Cardiac fibroblast (primary cell): ENCODE data around the gene CTSE.

Experiments
- DNase-seq, 2 donors: peaks; one replicate each; pipeline versions ENCODE4 v3.0.0 to v3.0.0-alpha.2; 2010; ENCODE audit warnings: low read depth in 2 of 2
- H3K4me3 ChIP-seq, 2 donors: replicated peaks in 1 of 2; 1 replicate in 1 of 2; 2 replicates in 1 of 2; pipeline ENCODE4 v1.5.1; 2011; ENCODE audit warnings: low read depth in 2 of 2, low read length in 2 of 2, mild to moderate bottlenecking in 2 of 2, moderate library complexity in 1 of 2
- TF ChIP-seq, protein P1 (sequence below): IDR thresholded peaks from one replicate; pipeline ENCODE4 v1.5.1; 2011; ENCODE audit warnings: low read depth, mild to moderate bottlenecking, low read length, inconsistent platforms

The CTSE gene

DNA sequence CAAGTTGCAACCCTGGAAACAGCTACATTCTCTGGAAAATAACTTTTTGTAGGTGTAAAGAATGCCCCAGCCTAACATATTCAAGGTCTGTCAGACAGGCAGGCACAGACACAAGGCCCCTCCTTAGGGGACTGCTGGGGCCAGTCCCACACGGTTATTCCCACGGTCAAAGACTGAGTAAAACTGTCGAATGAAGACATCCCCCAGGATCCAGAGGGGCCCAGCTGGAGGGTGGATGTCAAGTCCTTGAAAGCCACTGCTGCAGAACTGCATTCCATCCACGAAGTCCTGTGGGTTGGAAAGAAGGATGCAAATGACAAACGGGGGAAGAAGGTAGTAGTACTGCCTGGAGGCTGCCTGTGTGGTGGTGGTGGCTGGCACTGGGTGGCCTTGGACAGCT lies 13.6 kb downstream of the CTSE start:
- TF ChIP-seq, protein P1, sequence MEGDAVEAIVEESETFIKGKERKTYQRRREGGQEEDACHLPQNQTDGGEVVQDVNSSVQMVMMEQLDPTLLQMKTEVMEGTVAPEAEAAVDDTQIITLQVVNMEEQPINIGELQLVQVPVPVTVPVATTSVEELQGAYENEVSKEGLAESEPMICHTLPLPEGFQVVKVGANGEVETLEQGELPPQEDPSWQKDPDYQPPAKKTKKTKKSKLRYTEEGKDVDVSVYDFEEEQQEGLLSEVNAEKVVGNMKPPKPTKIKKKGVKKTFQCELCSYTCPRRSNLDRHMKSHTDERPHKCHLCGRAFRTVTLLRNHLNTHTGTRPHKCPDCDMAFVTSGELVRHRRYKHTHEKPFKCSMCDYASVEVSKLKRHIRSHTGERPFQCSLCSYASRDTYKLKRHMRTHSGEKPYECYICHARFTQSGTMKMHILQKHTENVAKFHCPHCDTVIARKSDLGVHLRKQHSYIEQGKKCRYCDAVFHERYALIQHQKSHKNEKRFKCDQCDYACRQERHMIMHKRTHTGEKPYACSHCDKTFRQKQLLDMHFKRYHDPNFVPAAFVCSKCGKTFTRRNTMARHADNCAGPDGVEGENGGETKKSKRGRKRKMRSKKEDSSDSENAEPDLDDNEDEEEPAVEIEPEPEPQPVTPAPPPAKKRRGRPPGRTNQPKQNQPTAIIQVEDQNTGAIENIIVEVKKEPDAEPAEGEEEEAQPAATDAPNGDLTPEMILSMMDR, result no peak
- DNase-seq, result no peak
- H3K4me3 ChIP-seq, result no peak overlapping the region

DNA sequence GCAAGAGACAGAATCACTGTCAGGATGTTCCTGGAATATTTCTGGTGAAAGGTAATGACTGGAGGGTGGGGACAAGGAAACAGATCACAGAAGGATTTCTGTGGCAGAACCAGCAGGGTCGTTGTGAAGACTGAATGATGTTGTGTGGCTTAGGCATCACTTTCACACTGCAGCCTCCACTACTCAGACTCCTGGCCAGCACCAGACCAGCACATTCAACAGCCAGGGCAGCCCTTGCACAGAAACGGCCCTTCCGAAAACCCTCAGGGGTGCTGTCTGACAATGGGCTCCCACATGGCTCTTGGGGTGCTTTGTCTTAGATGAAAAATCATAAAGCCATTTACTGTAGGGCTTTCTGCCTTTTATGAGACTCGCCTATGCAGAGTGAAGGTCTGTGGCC lies 16.7 kb downstream of the CTSE start:
- TF ChIP-seq, protein P1, result no peak
- no peak for DNase-seq
- H3K4me3 ChIP-seq, result no peak overlapping the region

DNA sequence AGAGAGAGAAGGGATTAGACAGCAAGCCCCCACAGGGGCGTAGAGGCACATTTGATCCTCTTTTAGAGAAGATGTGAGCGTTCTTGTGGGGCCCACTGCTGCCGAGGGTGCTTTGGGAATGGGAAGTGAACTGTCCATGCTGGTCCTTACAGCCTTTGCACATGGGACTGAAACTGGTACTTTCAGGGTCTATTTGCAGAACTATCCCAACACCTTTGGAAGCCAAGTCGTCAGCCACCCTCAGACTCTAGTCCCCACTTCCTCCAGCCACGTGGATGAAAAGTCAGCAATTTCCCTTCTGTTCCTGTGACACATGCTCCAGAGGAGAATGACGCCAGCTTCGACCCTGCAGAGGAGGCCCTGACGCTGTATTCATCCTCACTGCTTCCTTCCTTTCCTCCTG lies 17.9 kb downstream of the CTSE start:
- DNase-seq, result no peak
- no peak overlapping the region for H3K4me3 ChIP-seq
- TF ChIP-seq, protein P1, result no peak

DNA sequence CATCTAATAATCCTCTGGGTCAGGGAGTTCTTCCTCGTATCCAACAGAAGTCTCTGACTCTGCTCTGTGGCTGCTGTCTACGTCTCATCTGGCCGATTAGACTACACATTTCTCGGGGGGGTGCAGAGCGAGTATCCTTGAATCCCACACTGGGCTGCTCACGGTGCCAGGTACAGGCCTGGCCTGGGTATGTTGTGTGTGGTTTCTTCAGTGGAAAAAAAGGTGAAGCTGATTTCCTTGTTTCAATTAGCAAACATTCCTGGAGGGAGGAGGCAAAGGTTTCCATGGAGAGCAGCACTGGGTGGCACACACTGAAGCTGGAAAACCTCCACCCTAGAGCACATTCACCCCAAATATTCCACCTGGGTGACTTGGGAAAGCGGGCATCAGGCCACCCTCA lies 18.5 kb downstream of the CTSE start:
- TF ChIP-seq, protein P1, result no peak
- no peak for DNase-seq
- no peak overlapping the region for H3K4me3 ChIP-seq

DNA sequence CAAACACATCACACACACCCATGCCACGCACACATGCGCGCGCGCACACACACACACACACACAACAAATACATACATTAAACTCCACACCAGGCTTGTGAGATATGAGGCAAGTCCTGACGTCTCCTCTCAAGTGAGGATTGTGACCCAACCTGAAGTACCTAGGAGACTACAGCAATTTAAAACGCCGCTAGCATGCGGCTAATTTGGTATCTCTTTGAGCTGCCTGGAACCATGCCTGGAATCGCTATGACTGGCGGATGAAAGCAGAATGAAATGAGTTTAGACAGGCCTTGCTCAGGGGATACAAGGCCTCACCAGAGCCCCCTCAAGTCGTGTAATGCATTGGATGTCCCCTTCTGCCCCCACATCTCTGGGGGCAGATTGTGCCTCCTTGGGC lies 18.9 kb downstream of the CTSE start:
- TF ChIP-seq, protein P1, result no peak
- DNase-seq, result no peak
- H3K4me3 ChIP-seq, result no peak overlapping the region

DNA sequence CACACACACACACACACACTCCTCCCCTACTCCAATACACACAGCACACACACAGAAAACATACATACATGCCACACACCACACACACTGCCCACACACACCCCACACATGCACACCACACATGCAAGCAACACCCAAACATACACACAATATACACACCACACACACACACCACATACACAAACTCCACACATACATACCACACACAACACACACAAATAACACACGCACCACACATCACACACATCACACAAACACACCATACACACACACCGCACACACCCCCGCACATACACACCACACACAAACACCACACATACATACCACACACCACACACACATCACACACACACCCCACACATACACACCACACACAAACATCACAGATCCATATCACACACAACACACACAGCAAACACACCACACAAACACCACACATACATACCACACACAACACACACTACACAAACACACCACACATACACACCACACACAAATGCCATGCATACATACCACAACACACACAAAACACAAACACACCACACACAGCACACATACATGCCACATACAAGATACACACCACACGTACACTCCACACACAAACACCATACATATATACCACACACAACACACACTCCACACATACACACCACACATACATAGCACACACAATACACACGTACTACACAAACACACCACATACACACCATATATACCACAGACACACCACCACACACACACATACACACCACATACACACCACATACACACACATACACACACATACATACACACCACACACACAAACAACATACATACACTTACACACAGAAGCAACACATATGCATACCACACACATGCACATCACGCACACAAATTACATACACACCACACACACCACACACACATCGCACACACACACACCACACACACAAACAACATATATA lies 19.6 kb downstream of the CTSE start:
- DNase-seq, result no peak
- TF ChIP-seq, protein P1, result no peak
- no peak overlapping the region for H3K4me3 ChIP-seq
